Mesenchymal stem cell (in vitro differentiated cells and primary cell): ENCODE data around the gene FGF11.

Experiments used
- DNase-seq: peaks from one replicate; pipeline ENCODE4 v3.0.0-alpha.2; 2013
- H2AFZ ChIP-seq: one replicate; pipeline ENCODE4 v1.6.1; 2013; ENCODE audit warnings: low read depth, mild to moderate bottlenecking, control low read depth, inconsistent platforms, low read length, moderate library complexity
- H2AK5ac ChIP-seq: 2 replicates; pipeline ENCODE4 v1.6.1; 2013; ENCODE audit warnings: low read length, moderate library complexity, mild to moderate bottlenecking, inconsistent platforms; ENCODE audit not compliant: severe bottlenecking
- H2BK120ac ChIP-seq: one replicate; pipeline ENCODE4 v1.6.1; 2013; ENCODE audit warnings: low read depth, mild to moderate bottlenecking, inconsistent platforms, low read length, moderate library complexity
- H2BK12ac ChIP-seq, 2 experiments: one replicate each; pipeline ENCODE4 v1.6.1; 2013; ENCODE audit warnings: inconsistent platforms in 2 of 2, low read length in 2 of 2, mild to moderate bottlenecking in 2 of 2, moderate library complexity in 2 of 2, control low read depth in 1 of 2
- H2BK15ac ChIP-seq: one replicate; pipeline ENCODE4 v1.6.1; 2013; ENCODE audit warnings: mild to moderate bottlenecking, low read depth, inconsistent platforms; ENCODE audit not compliant: poor library complexity, severe bottlenecking
- H2BK5ac ChIP-seq: 2 replicates; pipeline ENCODE4 v1.6.1; 2013; ENCODE audit warnings: low read depth, mild to moderate bottlenecking, low read length, control low read depth, inconsistent platforms; ENCODE audit not compliant: poor library complexity, severe bottlenecking
- H3K14ac ChIP-seq, 2 experiments: one replicate each; pipeline ENCODE4 v1.6.1; 2013; ENCODE audit warnings: inconsistent platforms in 2 of 2, low read length in 2 of 2, control low read depth in 1 of 2, mild to moderate bottlenecking in 1 of 2, moderate library complexity in 1 of 2
- H3K18ac ChIP-seq, 2 experiments: one replicate each; pipeline ENCODE4 v1.6.1; 2013; ENCODE audit warnings: inconsistent platforms in 2 of 2, low read length in 2 of 2, control low read depth in 1 of 2, low read depth in 1 of 2, mild to moderate bottlenecking in 1 of 2
- H3K23ac ChIP-seq, 2 experiments: one replicate each; pipeline ENCODE4 v1.6.1; 2013; ENCODE audit warnings: inconsistent platforms in 2 of 2, low read length in 2 of 2, mild to moderate bottlenecking in 2 of 2, moderate library complexity in 2 of 2, control low read depth in 1 of 2
- H3K27ac ChIP-seq: 2 replicates; pipeline ENCODE4 v1.5.1; 2013; ENCODE audit warnings: mild to moderate bottlenecking, moderate library complexity, low read length, control low read depth, inconsistent platforms; ENCODE audit not compliant: poor library complexity, severe bottlenecking
- H3K27me3 ChIP-seq, 2 experiments: 2 replicates each; pipeline versions ENCODE4 v1.6.1 to v1.7.0; 2013; ENCODE audit warnings: low read length in 2 of 2, mild to moderate bottlenecking in 2 of 2, moderate library complexity in 2 of 2, control low read depth in 1 of 2, inconsistent platforms in 1 of 2; ENCODE audit not compliant: control insufficient read depth in 1 of 2, insufficient read depth in 1 of 2
- H3K36me3 ChIP-seq, 2 experiments: 2 replicates each; pipeline versions ENCODE4 v1.6.1 to v1.7.0; 2013; ENCODE audit warnings: low read length in 2 of 2, control low read depth in 1 of 2, inconsistent platforms in 1 of 2, low read depth in 1 of 2, mild to moderate bottlenecking in 1 of 2; ENCODE audit not compliant: insufficient read depth in 2 of 2, control insufficient read depth in 1 of 2
- H3K4ac ChIP-seq, 2 experiments: one replicate each; pipeline ENCODE4 v1.6.1; 2013; ENCODE audit warnings: inconsistent platforms in 2 of 2, low read length in 2 of 2, mild to moderate bottlenecking in 2 of 2, moderate library complexity in 2 of 2, control low read depth in 1 of 2, low read depth in 1 of 2
- H3K4me1 ChIP-seq: 2 replicates; pipeline ENCODE4 v1.6.1; 2013; ENCODE audit warnings: low read depth, low read length, control low read depth; ENCODE audit not compliant: control insufficient read depth, insufficient read depth
- H3K4me2 ChIP-seq: 2 replicates; pipeline ENCODE4 v1.6.1; 2013; ENCODE audit warnings: low read length, mild to moderate bottlenecking, inconsistent platforms; ENCODE audit not compliant: poor library complexity, severe bottlenecking
- H3K4me3 ChIP-seq, 2 experiments: 2 replicates each; pipeline versions ENCODE4 v1.5.1 to v1.7.0; 2013; ENCODE audit warnings: low read length in 2 of 2, mild to moderate bottlenecking in 2 of 2, control low read depth in 1 of 2, low read depth in 1 of 2; ENCODE audit not compliant: insufficient read depth in 1 of 2
- H3K79me1 ChIP-seq: replicated peaks from 2 replicates; pipeline ENCODE4 v1.6.1; 2013; ENCODE audit warnings: mild to moderate bottlenecking, control low read depth, low read length, inconsistent platforms; ENCODE audit not compliant: poor library complexity, severe bottlenecking
- H3K9ac ChIP-seq: 2 replicates; pipeline ENCODE4 v1.7.0; 2013; ENCODE audit warnings: mild to moderate bottlenecking, low read length, moderate library complexity
- H3K9me3 ChIP-seq: 2 replicates; pipeline ENCODE4 v1.7.0; 2013; ENCODE audit warnings: mild to moderate bottlenecking, low read length; ENCODE audit not compliant: control insufficient read depth
- H4K8ac ChIP-seq: one replicate; pipeline ENCODE4 v1.6.1; 2013; ENCODE audit warnings: inconsistent platforms, mild to moderate bottlenecking, low read length, moderate library complexity
- H4K91ac ChIP-seq: one replicate; pipeline ENCODE4 v1.6.1; 2013; ENCODE audit warnings: mild to moderate bottlenecking, low read length, inconsistent platforms
- WGBS: methylation state at CpG from one replicate; pipeline ENCODE4 v1.1.7; 2013; ENCODE audit warnings: mixed read lengths; 5-methylcytosine and 5-hydroxymethylcytosine counted together

FGF11 gene

DNA sequence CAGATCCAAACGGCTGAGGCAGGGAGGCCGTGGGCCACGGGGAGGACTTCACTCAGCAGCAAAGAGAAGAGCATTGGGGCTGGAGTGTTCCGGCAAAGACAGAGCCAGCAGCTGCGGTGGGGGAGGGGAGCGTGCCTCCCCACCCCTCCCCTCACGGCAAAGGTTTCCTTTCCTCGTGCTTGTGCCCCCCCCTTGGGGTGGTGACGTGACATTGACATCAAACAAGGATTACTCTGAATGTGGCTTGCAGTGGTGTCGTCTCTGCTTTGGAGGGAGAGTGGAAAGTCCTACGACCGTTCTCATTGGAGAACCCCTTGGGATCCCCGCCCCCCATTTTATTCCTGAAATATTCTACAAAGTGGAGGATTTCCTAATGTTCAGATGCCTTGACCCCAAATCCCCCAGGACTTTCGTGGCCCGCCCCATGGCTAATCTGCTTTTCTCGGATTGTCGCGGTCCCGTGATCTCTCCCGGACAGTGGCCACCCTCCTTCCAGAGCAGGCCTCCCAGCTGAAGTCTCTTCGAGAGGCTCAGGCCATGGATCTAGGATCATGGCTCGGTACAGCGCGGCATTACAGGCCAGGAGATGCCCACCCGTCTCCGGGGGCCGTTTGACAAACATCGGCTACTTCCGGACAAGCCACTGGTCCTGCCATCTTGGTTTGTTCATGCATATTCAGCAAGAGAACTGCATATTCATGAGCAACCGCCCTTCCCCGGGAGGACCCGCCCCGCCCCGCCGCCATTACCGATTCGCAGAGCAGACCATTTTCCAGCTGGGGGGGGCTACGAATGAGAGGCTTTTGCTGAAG is 44.1 kb downstream of the FGF11 start:
- peak overlapping the region; percentile 95 for H3K27ac ChIP-seq
- peak overlapping the region; percentile 62 for H3K4me2 ChIP-seq
- peak overlapping the region; percentile 26 for H2BK15ac ChIP-seq
- H4K91ac ChIP-seq, result peak overlapping the region; percentile 92
- no peaks in the 10 kb centered on the region for H3K9me3 ChIP-seq
- H3K4ac ChIP-seq, result peak overlapping the region; percentile 62 to 93
- peak overlapping the region; percentile 33 for H2AFZ ChIP-seq
- peaks cover 4% of the 10 kb centered on the region for H3K79me1 ChIP-seq
- peaks cover 4 to 6% of the 10 kb centered on the region in 2 experiments for H3K36me3 ChIP-seq
- H2BK5ac ChIP-seq, result peak overlapping the region; percentile 95
- peak overlapping the region in 1 of 2 experiments; percentile 29 for H3K23ac ChIP-seq
- H3K18ac ChIP-seq, result peak overlapping the region; percentile 86 to 96
- DNase-seq, result peak; percentile 98
- peak overlapping the region in 1 of 2 experiments; percentile 94 for H3K14ac ChIP-seq
- WGBS, result under 1% methylated on average over 32 of the region's 38 CpGs
- H3K4me3 ChIP-seq, result peak overlapping the region; percentile 65 to 98
- H3K9ac ChIP-seq, result peak overlapping the region; percentile 100
- peaks cover 26% of the 10 kb centered on the region for H3K4me1 ChIP-seq
- H3K27me3 ChIP-seq, result no peaks in the 10 kb centered on the region
- H4K8ac ChIP-seq, result peak overlapping the region; percentile 98
- no peak overlapping the region for H2AK5ac ChIP-seq
- peak overlapping the region; percentile 93 for H2BK120ac ChIP-seq
- H2BK12ac ChIP-seq, result peak overlapping the region; percentile 12 to 51

DNA sequence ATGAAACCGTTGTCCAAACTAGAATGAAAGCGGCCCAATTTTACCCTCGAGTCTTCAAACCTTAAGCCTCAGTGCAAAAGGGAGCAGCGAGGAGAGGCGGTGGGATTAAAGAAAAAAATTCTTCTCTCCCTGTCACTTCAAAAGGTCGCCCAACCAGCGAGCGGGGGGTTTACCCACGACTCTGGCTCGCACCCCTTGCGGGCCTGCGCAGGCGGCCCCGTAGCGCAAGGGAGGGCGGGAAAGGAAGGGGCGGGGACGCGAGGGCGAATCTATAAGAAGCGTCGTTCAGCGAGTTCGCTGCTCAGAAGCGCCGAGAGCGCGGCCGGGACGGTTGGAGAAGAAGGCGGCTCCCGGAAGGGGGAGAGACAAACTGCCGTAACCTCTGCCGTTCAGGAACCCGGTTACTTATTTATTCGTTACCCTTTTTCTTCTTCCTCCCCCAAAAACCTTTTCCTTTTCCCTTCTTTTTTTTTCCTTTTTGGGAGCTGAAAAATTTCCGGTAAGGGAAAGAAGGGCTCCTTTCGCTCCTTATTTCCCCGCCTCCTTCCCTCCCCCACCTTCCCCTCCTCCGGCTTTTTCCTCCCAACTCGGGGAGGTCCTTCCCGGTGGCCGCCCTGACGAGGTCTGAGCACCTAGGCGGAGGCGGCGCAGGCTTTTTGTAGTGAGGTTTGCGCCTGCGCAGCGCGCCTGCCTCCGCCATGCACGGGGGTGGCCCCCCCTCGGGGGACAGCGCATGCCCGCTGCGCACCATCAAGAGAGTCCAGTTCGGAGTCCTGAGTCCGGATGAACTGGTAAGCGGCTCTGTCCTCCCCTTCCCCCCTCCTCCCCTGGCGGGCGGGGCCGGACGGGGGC is 45.0 kb downstream of the FGF11 start, which contains the start of gene POLR2A:
TSS of gene POLR2A (plus strand) at position 300 of the 852 bp plus-strand sequence.
- Histone ChIP-seq H3K18ac (peak within 1 kb of the TSS; percentile 86 to 96), H2AK5ac (no peak within 1 kb of the TSS), H3K4me3 (peak within 1 kb of the TSS; percentile 86 to 98), H3K4me1 (peaks cover 27% of the 10 kb centered on the region), H3K4me2 (peak within 1 kb of the TSS; percentile 94), H2BK5ac (peak within 1 kb of the TSS; percentile 95), H3K79me1 (peaks cover 4% of the 10 kb centered on the region), H2BK120ac (peak within 1 kb of the TSS; percentile 93), H3K36me3 (peaks cover 4 to 14% of the 10 kb centered on the region in 2 experiments), H3K23ac (peak within 1 kb of the TSS in 1 of 2 experiments; percentile 29), H4K91ac (peak within 1 kb of the TSS; percentile 92), H4K8ac (peak within 1 kb of the TSS; percentile 98), H2BK15ac (peak within 1 kb of the TSS; percentile 26), H3K27me3 (no peaks in the 10 kb centered on the region), H3K14ac (peak within 1 kb of the TSS in 1 of 2 experiments; percentile 94), H3K9ac (peak within 1 kb of the TSS; percentile 100), H3K9me3 (no peaks in the 10 kb centered on the region), H3K27ac (peak within 1 kb of the TSS; percentile 95), H3K4ac (peak within 1 kb of the TSS; percentile 54 to 93), H2AFZ (peak within 1 kb of the TSS; percentile 33), H2BK12ac (peak within 1 kb of the TSS; percentile 12 to 51)
- DNase-seq, result peak; percentile 98
- WGBS, result under 1% methylated on average over 55 of the region's 64 CpGs

DNA sequence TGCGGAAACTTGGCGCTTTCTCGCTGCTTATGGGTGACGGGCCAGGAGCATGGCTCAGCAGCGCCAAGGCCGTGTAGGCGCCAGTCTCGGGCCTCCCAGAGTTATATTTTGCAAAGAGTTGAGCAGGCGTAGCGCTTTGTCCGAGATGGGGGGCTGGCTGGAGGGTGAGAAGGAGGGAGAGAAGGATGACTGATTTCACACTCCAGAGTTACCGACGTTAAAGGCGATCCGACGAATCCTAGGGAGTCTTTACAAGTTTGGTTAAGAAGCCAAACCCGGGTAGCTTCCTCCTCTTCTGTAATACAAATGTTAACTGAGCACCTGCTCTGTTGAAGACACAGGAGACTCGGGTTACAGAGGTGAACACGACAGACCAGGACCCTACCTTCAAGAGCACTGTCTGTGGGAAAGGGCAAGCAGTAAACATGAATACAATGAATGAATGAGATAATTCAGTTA is 45.6 kb downstream of the FGF11 start:
- Histone ChIP-seq H4K8ac (no peak overlapping the region), H2BK12ac (no peak overlapping the region), H3K4ac (no peak overlapping the region), H3K79me1 (peaks cover 4% of the 10 kb centered on the region), H2AK5ac (no peak overlapping the region), H3K14ac (peak overlapping the region in 1 of 2 experiments; percentile 19), H3K36me3 (peaks cover 7 to 19% of the 10 kb centered on the region in 2 experiments), H2BK120ac (peak overlapping the region; percentile 0), H2BK15ac (no peak overlapping the region), H3K27me3 (no peaks in the 10 kb centered on the region), H3K23ac (no peak overlapping the region), H3K4me1 (peaks cover 26% of the 10 kb centered on the region), H3K27ac (peak overlapping the region; percentile 51), H3K18ac (no peak overlapping the region), H2BK5ac (no peak overlapping the region), H3K9me3 (no peaks in the 10 kb centered on the region), H3K4me3 (peak overlapping the region; percentile 86 to 98), H4K91ac (no peak overlapping the region), H3K4me2 (peak overlapping the region; percentile 94), H3K9ac (peak overlapping the region; percentile 100), H2AFZ (no peak overlapping the region)
- no peak for DNase-seq
- 0% methylated on average over 19 of the region's 19 CpGs for WGBS
